Keratinocyte (primary cell): Measurements from ENCODE around the gene SDHAF1. TPM values are rescaled to one million over a fixed set of nuclear protein-coding genes. Genes with fewer than 3 reads are reported as not detected.

Experiments used
- DNase-seq: peaks from one replicate; pipeline ENCODE4 v3.0.0-alpha.2; 2011; ENCODE audit warnings: low read depth, missing footprints, low spot score
- FAIRE-seq: peaks from 2 replicates; lab custom pipeline; 2011; peaks lifted over from hg19 to GRCh38; lab: Jason Lieb, UNC
- H2AFZ ChIP-seq: 2 replicates; pipeline ENCODE4 v1.6.0; 2012; ENCODE audit warnings: low read length, control low read depth, inconsistent platforms; ENCODE audit not compliant: control insufficient read depth
- H3K27ac ChIP-seq: 2 replicates; pipeline ENCODE4 v1.5.1; 2011; ENCODE audit warnings: low read length; ENCODE audit not compliant: control insufficient read depth, insufficient read depth
- H3K27me3 ChIP-seq: 3 replicates; pipeline ENCODE4 v1.6.0; 2011; ENCODE audit warnings: low read length; ENCODE audit not compliant: control insufficient read depth, insufficient read depth; ENCODE audit errors: extremely low read depth
- H3K36me3 ChIP-seq, 2 experiments: 2 replicates in 1 of 2; 3 replicates in 1 of 2; pipeline ENCODE4 v1.5.1; 2011; ENCODE audit warnings: low read length in 2 of 2, mild to moderate bottlenecking in 1 of 2; ENCODE audit not compliant: control insufficient read depth in 2 of 2, insufficient read depth in 2 of 2; ENCODE audit errors: extremely low read depth in 1 of 2
- H3K4me1 ChIP-seq: 3 replicates; pipeline ENCODE4 v1.5.1; 2011; ENCODE audit warnings: low read length; ENCODE audit not compliant: control insufficient read depth, insufficient read depth; ENCODE audit errors: extremely low read depth
- H3K4me2 ChIP-seq: 3 replicates; pipeline ENCODE4 v1.6.0; 2011; ENCODE audit warnings: low read depth, low read length; ENCODE audit not compliant: control insufficient read depth, insufficient read depth; ENCODE audit errors: extremely low read depth
- H3K4me3 ChIP-seq, 3 experiments: fragments of 200-600 bp in 1 of 3; sonication (generic) in 1 of 3; 2 replicates in 2 of 3; 3 replicates in 1 of 3; pipeline ENCODE4 v1.5.1; 2011 to 2016; ENCODE audit warnings: low read length in 3 of 3, mild to moderate bottlenecking in 3 of 3, control low read depth in 2 of 3, inconsistent platforms in 1 of 3, low read depth in 1 of 3, mixed read lengths in 1 of 3, mixed run types in 1 of 3, moderate library complexity in 1 of 3; ENCODE audit not compliant: control insufficient read depth in 2 of 3, insufficient read depth in 2 of 3; ENCODE audit errors: extremely low read depth in 1 of 3
- H3K79me2 ChIP-seq: 2 replicates; pipeline ENCODE4 v1.6.0; 2012; ENCODE audit warnings: low read length; ENCODE audit not compliant: control insufficient read depth, insufficient read depth
- H3K9ac ChIP-seq: 3 replicates; pipeline ENCODE4 v1.6.0; 2011; ENCODE audit warnings: low read length; ENCODE audit not compliant: control insufficient read depth, insufficient read depth; ENCODE audit errors: extremely low read depth
- H3K9me1 ChIP-seq: 3 replicates; pipeline ENCODE4 v1.6.0; 2011; ENCODE audit warnings: low read length; ENCODE audit not compliant: control insufficient read depth, insufficient read depth; ENCODE audit errors: extremely low read depth
- H3K9me3 ChIP-seq: 2 replicates; pipeline ENCODE4 v1.5.1; 2012; ENCODE audit warnings: low read depth, low read length; ENCODE audit not compliant: control insufficient read depth
- H4K20me1 ChIP-seq: 3 replicates; pipeline ENCODE4 v1.6.0; 2011; ENCODE audit warnings: low read length; ENCODE audit not compliant: control insufficient read depth, insufficient read depth; ENCODE audit errors: extremely low read depth
- CTCF ChIP-seq, 3 experiments: IDR thresholded peaks in 1 of 3; conservative IDR thresholded peaks in 1 of 3; optimal IDR thresholded peaks in 1 of 3; 2 replicates in 2 of 3; 3 replicates in 1 of 3; pipeline versions ENCODE3 to v1.5.1; 2011; ENCODE audit warnings: low read length in 3 of 3, mild to moderate bottlenecking in 3 of 3, moderate library complexity in 2 of 3, control low read depth in 1 of 3, inconsistent platforms in 1 of 3; ENCODE audit not compliant: insufficient read depth in 2 of 3; ENCODE audit errors: extremely low read depth in 1 of 3
- EZH2 ChIP-seq: IDR thresholded peaks from one replicate; pipeline ENCODE4 v1.6.1; 2012; ENCODE audit warnings: inconsistent platforms, mild to moderate bottlenecking, low read length, moderate library complexity
- dilution Hi-C: fragments of 300-500 bp; cut with MboI; formaldehyde crosslinking; loops from one replicate; pipeline ENCODE4 v1.7.0; 2020; ENCODE audit warnings: low sequenced_read_pairs; ENCODE audit not compliant: extremely low pct_ligation_motif_present
- polyA plus RNA-seq, 5 experiments: library from polyadenylated mRNA; depleted of rRNA in 3 of 5; stranded (reverse) in 3 of 5; stranded (forward) in 1 of 5; unstranded in 1 of 5; fragments of >200 nt; gene quantifications; 1 replicate in 1 of 5; 2 replicates in 3 of 5; 3 replicates in 1 of 5; pipeline versions ENCODE4 v1.2.1 to v1.2.3, GENCODE V29; 2011 to 2012; ENCODE audit warnings: missing spikeins in 2 of 5, low read depth in 1 of 5, low replicate concordance in 1 of 5

SDHAF1 gene
- polyA plus RNA-seq, 1 donor (not counting 4 experiments of a cell fraction or from before 2014, with no cell fraction given), result 7.3 TPM

GRCh38 chr19:36001605-36002004 lies 6.6 kb downstream of the SDHAF1 start:
- dilution Hi-C loops, result no loop called here
- Histone ChIP-seq H4K20me1 (no peaks in the 10 kb centered on the region), H3K9me3 (no peaks in the 10 kb centered on the region), H3K79me2 (peaks cover 4% of the 10 kb centered on the region), H3K4me3 (no peak overlapping the region), H2AFZ (no peak overlapping the region), H3K9ac (no peak overlapping the region), H3K4me2 (no peak overlapping the region), H3K27ac (no peak overlapping the region), H3K36me3 (peaks cover 3 to 4% of the 10 kb centered on the region in 2 experiments), H3K9me1 (no peaks in the 10 kb centered on the region), H3K27me3 (no peaks in the 10 kb centered on the region), H3K4me1 (peaks cover 1% of the 10 kb centered on the region)
- DNase-seq (no peak), FAIRE-seq (no peak)
- TF ChIP-seq CTCF (optimal IDR thresholded peaks at IDR 0.05 in 1 of 3, IDR thresholded peaks at IDR 0.05 in 1 of 3, conservative IDR thresholded peaks at IDR 0.05 in 1 of 3; ENCODE audit: extremely low read depth in 1 of 3, insufficient read depth in 2 of 3, low read length in 3 of 3) (no peak), EZH2 (no peak)

GRCh38 chr19:36003284-36003683 lies 8.3 kb downstream of the SDHAF1 start:
- dilution Hi-C loops, result no loop called here
- H3K36me3 ChIP-seq, result no peaks in the 10 kb centered on the region
- no peaks in the 10 kb centered on the region for H3K9me1 ChIP-seq
- DNase-seq (no peak), FAIRE-seq (no peak)
- H3K27me3 ChIP-seq, result no peaks in the 10 kb centered on the region
- H3K4me1 ChIP-seq, result no peaks in the 10 kb centered on the region
- H3K27ac ChIP-seq, result no peak overlapping the region
- no peak overlapping the region for H2AFZ ChIP-seq
- H3K79me2 ChIP-seq, result no peaks in the 10 kb centered on the region
- H4K20me1 ChIP-seq, result no peaks in the 10 kb centered on the region
- no peak overlapping the region for H3K4me2 ChIP-seq
- no peak for TF ChIP-seq CTCF (optimal IDR thresholded peaks at IDR 0.05 in 1 of 3, IDR thresholded peaks at IDR 0.05 in 1 of 3, conservative IDR thresholded peaks at IDR 0.05 in 1 of 3; ENCODE audit: extremely low read depth in 1 of 3, insufficient read depth in 2 of 3, low read length in 3 of 3)
- TF ChIP-seq EZH2, result no peak
- H3K4me3 ChIP-seq, result no peak overlapping the region
- H3K9ac ChIP-seq, result no peak overlapping the region
- H3K9me3 ChIP-seq, result no peaks in the 10 kb centered on the region
